GM18951 (cell line): Measurements from ENCODE around the gene STARD4.

Experiments
- POLR2A ChIP-seq: IDR thresholded peaks from 4 replicates; pipeline ENCODE4 v1.6.1; 2011; ENCODE audit warnings: mild to moderate bottlenecking; ENCODE audit not compliant: insufficient read length, insufficient read depth; ENCODE audit errors: extremely low read depth
- in situ Hi-C: fragments of 300-500 bp; cut with MboI; formaldehyde crosslinking; loops from one replicate; pipeline ENCODE4 v1.12.0; 2022; ENCODE audit warnings: low sequenced_read_pairs, mixed read lengths, inconsistent platforms; ENCODE audit not compliant: unreplicated experiment

STARD4 gene

DNA sequence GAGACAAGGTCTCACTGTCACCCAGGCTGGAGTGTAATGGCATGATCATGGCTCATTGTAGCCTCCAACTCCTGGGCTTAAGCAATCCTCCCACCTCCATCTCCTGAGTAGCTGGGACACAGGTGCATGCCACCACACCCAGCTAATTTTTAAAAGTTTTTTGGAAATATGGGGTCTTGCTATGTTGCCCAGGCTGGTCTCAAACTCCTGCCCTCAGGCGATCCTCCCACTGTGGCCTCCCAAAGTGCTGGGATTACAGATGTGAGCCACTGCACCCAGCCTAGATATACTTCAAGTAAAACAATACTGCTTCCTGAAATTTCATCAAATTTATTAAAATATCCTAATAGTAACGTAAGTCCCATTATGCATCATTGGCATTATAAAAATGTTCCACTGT lies 33.4 kb downstream of the STARD4 start:
- TF ChIP-seq POLR2A, result no peak
- in situ Hi-C loops, result no loop called here

DNA sequence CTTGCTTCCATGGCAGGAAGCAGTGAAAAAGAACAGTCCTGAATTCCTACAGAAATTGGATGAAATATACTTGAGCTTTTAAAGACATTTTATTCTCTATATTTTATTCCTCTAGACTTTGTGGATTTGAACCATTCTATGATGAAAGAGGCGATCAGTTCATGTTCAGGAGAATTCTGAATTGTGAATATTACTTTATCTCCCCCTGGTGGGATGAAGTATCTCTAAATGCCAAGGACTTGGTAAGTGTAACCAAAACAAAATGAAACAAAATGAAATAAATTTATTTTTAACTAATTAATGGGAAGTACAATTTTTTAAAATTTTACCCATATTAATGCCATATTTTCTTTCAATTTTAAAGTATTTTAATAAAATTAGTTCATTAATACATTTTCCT lies 34.1 kb downstream of the STARD4 start:
- no peak for TF ChIP-seq POLR2A
- in situ Hi-C loops, result no loop called here

DNA sequence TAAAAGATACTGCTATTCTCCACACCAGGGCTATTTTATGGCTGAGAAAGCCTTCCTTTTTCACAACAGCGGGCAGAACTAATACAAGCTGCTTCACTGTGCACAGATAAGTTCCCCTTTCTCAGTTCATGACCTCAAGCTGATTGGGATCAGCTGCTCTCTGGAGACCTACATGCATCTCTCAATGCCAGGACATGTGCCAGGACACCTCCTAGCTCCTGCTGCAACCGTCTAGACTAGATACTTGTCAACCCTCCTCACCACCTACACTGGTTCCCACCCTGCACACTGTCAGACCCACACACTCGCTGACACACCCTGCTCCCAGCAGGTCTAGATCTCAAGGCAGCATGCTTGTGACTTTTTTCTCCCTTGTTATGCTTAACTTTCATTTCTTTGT lies 39.8 kb downstream of the STARD4 start:
- no peak for TF ChIP-seq POLR2A

DNA sequence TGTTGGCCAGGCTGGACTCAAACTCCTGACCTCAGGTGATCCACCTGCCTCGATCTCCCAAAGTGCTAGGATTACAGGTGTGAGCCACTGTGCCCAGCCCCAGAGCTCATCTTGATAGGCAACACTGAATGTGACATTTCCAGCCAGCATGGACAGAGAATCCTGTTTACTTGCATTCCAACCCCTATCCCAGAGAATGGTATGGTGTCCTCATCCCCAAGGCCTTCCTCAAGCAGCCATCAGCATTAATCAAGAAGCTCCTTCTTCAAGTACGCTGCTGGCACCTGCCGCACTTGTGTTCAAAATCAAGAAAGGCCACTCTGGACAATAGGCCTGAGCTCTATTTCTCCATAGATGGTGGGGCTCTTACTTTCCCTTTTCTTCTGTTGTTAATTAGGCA lies 40.2 kb downstream of the STARD4 start:
- in situ Hi-C loops, result loop anchor here (25.0 kb wide), 1 partner anchor 310 kb away; no protein-coding TSS in a partner anchor
- TF ChIP-seq POLR2A, result no peak

More for the DNA sequence above, 39.8 kb downstream of the STARD4 start:
- in situ Hi-C loops, result loop anchor here (25.0 kb wide), 1 partner anchor 310 kb away; no protein-coding TSS in a partner anchor

DNA sequence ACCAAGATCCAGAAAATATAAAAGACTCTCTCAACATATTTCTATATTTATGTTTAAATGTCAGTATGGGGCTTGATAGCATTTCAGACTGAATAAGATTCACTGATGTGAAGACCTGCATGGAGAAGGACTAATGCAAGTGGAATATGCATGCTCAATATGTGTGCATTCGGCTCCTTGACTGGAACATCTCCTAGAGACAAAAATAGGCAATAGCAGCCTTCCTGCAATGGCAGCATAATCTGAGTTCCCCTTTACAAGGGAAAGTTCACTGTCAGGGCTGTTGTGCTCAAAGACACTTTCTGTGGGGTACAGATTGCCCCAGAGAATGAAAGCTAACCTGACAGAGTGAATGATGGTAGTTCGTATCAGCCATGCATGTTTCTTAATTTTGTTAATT lies 42.4 kb downstream of the STARD4 start:
- TF ChIP-seq POLR2A, result no peak
- in situ Hi-C loops, result loop anchor here (25.0 kb wide), 1 partner anchor 308 kb away; no protein-coding TSS in a partner anchor

DNA sequence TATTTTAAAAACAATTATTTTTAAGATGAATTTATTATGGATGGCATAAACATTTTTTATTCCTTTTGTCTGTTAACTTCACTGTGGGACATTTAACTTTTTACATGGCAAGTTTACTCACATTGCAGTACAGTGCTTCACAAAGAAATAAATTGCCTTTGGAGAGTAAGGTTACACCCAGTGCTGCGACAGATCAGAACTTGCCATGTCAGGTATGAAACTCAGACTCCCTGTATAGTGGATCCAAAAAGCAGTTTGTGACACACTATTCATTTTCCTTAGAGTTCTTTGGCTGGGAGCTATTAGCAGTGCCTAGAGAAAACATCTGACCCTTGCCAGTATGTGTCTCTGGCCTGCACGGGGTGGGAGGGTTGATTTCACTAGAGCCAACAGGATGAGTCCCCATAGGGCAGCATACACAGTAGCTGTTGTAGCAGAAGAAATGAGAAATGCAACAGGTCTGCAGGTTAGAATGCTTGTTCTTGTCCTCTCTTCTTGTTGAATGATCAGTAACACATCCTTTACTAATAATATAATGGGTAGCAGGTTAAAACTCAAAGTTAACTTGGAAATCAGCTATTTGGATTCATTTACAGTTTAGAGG lies 42.9 kb downstream of the STARD4 start:
- in situ Hi-C loops, result loop anchor here (25.0 kb wide), 1 partner anchor 307 kb away; no protein-coding TSS in a partner anchor
- TF ChIP-seq POLR2A, result no peak

DNA sequence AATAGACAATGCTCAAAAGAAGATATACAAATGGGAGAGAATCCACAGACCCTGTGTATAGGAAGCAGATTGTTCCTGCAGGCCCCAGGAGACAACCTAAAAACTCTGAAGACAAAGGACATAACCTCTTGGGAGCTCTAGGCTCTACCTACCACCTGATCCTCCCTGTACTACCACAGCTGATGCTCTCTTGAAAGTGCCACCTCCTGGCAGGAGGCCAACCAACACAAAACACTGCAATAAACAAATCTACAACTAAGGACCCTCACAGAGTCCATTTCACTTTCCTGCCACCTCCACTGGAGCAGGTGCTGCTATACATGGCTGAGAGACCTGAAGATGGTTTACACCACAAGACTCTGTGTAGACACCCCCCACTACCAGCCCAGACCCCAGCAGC lies 49.0 kb downstream of the STARD4 start:
- TF ChIP-seq POLR2A, result no peak
- in situ Hi-C loops, result loop anchor here (25.0 kb wide), 1 partner anchor 301 kb away; no protein-coding TSS in a partner anchor

DNA sequence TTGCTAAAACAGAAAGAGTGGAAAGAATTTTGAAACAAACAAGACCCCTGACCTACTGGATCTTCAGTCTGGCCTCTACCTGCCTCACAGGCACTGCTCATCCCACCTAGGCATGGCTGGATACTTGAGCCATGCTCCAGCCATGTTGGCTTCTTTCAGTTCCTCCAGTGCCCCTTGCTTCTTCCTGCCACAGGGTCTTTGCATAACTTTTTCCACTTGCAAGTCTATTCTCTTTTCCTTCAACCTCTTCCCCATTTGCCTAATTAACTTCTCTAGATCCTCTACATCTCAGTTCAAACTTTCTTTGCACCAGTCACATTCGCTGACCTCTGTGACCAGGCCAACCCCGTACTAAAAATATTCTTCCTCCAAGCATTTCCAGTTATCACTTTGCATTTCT lies 50.4 kb downstream of the STARD4 start:
- in situ Hi-C loops, result loop anchor here (25.0 kb wide), 1 partner anchor 300 kb away; no protein-coding TSS in a partner anchor
- TF ChIP-seq POLR2A, result no peak

DNA sequence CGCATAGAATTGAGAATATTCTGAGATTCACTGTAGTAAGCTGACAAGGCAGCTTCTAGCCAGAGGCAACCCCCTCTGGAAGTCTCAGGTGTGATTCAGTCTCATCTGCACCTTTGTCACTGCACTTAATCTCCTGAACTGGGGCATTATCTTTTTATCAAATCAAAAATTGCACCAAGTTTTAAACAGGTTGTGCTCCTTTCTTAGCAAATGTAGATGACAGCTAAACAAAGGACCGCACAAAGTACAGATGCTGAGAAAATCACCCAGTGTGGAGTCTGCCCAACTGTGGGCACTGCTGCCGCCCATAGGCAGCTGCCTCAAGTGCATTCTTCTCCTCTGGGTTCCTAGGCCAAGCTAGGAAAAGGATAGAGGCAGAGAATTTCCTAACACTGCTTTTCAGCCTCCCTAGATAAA lies 51.1 kb downstream of the STARD4 start:
- in situ Hi-C loops, result loop anchor here (25.0 kb wide), 1 partner anchor 299 kb away; no protein-coding TSS in a partner anchor
- TF ChIP-seq POLR2A, result no peak

DNA sequence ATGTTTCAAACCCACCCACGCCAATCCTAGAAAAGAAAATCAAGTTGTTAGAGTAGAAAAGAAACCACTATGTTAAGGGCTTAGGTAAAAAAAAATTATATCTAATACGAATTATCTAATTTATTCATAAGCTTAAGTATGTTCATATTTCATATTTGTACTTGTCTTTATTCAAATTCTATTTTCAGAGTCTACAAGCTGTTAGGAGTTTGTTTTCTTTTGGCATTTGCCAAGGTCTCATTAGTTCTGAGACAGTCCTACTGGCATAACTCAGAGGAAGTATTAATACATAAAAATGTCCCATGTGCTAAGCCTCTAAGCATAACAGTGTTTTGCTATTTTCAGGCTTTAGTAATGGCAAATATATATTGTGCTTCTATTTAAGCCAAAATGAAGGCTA lies 57.6 kb downstream of the STARD4 start:
- in situ Hi-C loops, result loop anchor here (25.0 kb wide), 1 partner anchor 292 kb away; no protein-coding TSS in a partner anchor
- no peak for TF ChIP-seq POLR2A

DNA sequence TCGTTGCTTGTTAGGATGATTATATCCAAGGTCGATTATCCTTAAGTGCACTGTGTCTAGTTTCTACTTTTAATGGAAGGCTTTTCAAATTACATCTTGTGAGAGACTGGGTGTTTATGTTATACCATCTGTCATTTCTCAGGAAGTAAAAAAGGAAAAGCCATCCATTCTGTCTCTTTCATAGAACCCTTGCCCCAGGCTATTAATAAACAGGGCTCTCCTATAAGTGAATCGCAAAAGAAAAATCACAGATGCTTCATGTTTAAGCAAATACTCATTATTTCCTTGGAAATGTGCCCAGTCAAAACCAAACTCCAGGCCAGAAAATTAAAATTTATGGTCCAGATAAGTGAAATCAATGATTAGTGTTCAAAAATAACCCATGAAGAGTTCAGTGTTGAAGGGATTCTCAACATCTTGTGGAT lies 58.1 kb downstream of the STARD4 start:
- in situ Hi-C loops, result loop anchor here (25.0 kb wide), 1 partner anchor 292 kb away; no protein-coding TSS in a partner anchor
- no peak for TF ChIP-seq POLR2A

DNA sequence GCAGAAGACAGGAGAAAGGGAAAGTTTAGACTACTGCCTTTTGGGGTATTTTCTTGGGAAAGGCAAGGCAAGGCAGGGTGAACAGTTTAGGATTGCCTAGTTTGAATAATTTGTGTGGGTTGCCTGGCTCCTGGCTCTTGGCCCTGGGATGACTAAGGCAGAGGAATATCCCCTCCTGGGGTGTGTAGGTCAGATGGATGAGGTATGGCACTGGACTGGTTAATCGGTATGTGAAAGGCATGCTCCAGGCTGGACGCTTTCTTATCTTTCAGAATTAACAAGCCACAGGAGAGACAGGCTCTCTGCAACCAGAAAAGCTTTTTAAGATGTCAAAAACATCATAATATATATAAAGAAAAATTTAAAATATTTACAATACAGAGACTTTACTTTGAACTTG lies 58.6 kb downstream of the STARD4 start:
- no peak for TF ChIP-seq POLR2A
- in situ Hi-C loops, result loop anchor here (25.0 kb wide), 1 partner anchor 291 kb away; no protein-coding TSS in a partner anchor

DNA sequence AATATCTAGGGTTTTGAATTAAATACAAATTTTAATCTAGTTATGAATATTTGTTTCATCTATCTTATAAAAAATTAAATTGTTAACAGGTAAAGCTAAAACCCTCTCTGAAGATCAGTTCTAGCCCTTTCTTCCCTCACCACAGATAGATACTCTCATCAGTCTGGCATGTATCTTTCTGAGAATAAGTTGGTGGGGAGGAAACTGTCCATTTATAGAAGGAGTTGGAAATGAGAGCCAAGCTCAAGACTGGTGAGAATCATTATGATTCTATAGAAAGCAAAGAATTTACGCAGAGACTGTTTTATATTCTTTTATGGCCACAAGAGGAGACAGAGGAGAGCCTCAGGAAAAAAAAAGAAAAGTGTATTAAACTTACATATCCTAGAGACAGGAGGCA lies 59.0 kb downstream of the STARD4 start:
- TF ChIP-seq POLR2A, result no peak

DNA sequence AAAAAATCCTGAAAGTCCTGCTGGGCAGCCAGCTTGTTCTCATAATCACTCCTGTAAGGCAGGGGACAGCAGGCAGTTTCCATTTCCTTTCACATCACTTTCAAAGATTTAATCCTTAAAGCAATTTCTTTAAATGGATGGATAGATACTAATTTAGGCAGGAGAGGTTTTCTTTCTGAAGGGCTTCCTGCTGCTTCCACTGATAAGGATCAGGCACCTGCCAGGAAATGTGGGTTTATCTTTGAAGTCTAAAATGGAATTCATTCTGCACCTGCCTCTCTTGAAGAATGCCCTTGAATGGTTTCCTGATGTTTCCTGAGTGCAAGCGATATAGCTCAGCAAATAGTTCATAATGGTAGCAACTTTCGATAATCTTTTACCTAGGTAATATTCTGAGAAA lies 64.5 kb downstream of the STARD4 start:
- in situ Hi-C loops, result no loop called here
- no peak for TF ChIP-seq POLR2A

More for the DNA sequence above, 59.0 kb downstream of the STARD4 start:
- in situ Hi-C loops, result loop anchor here (25.0 kb wide), 1 partner anchor 291 kb away; no protein-coding TSS in a partner anchor
